Parathyroid adenoma (tissue), 2 donors: ENCODE data around the gene MUC2.

Experiments
- H2AFZ ChIP-seq: fragments of 300-600 bp; sonication (generic); one replicate; pipeline ENCODE4 v1.7.0; 2017; ENCODE audit warnings: antibody characterized with exemption, mild to moderate bottlenecking
- H3K27ac ChIP-seq: fragments of 300-600 bp; sonication (generic); one replicate; pipeline ENCODE4 v1.7.0; 2017
- H3K27me3 ChIP-seq: fragments of 300-600 bp; sonication (generic); one replicate; pipeline ENCODE4 v1.7.0; 2017; ENCODE audit warnings: low read length; ENCODE audit not compliant: control insufficient read depth, insufficient read depth
- H3K36me3 ChIP-seq: fragments of 300-600 bp; sonication (generic); one replicate; pipeline ENCODE4 v1.7.0; 2017; ENCODE audit warnings: low read length; ENCODE audit not compliant: control insufficient read depth, insufficient read depth
- H3K4me1 ChIP-seq: fragments of 300-600 bp; sonication (generic); one replicate; pipeline ENCODE4 v1.7.0; 2017; ENCODE audit warnings: control low read depth
- H3K4me2 ChIP-seq: fragments of 300-600 bp; sonication (generic); one replicate; pipeline ENCODE4 v1.7.0; 2017; ENCODE audit warnings: low read length
- H3K4me3 ChIP-seq: fragments of 300-600 bp; sonication (generic); one replicate; pipeline ENCODE4 v1.7.0; 2017; ENCODE audit warnings: low read depth, low read length
- H3K79me2 ChIP-seq: fragments of 300-600 bp; sonication (generic); one replicate; pipeline ENCODE4 v1.7.0; 2017; ENCODE audit warnings: control low read depth
- H3K9ac ChIP-seq: fragments of 300-600 bp; sonication (generic); one replicate; pipeline ENCODE4 v1.7.0; 2017; ENCODE audit warnings: mild to moderate bottlenecking
- H3K9me3 ChIP-seq: fragments of 300-600 bp; sonication (generic); one replicate; pipeline ENCODE4 v1.7.0; 2017; ENCODE audit warnings: low read length; ENCODE audit not compliant: control insufficient read depth
- CTCF ChIP-seq: fragments of 300-600 bp; sonication (generic); IDR thresholded peaks from one replicate; pipeline ENCODE4 v1.7.0; 2017; ENCODE audit warnings: antibody characterized with exemption, mild to moderate bottlenecking
- donor health status: primary hyperparathyroidism.

Gene MUC2

DNA sequence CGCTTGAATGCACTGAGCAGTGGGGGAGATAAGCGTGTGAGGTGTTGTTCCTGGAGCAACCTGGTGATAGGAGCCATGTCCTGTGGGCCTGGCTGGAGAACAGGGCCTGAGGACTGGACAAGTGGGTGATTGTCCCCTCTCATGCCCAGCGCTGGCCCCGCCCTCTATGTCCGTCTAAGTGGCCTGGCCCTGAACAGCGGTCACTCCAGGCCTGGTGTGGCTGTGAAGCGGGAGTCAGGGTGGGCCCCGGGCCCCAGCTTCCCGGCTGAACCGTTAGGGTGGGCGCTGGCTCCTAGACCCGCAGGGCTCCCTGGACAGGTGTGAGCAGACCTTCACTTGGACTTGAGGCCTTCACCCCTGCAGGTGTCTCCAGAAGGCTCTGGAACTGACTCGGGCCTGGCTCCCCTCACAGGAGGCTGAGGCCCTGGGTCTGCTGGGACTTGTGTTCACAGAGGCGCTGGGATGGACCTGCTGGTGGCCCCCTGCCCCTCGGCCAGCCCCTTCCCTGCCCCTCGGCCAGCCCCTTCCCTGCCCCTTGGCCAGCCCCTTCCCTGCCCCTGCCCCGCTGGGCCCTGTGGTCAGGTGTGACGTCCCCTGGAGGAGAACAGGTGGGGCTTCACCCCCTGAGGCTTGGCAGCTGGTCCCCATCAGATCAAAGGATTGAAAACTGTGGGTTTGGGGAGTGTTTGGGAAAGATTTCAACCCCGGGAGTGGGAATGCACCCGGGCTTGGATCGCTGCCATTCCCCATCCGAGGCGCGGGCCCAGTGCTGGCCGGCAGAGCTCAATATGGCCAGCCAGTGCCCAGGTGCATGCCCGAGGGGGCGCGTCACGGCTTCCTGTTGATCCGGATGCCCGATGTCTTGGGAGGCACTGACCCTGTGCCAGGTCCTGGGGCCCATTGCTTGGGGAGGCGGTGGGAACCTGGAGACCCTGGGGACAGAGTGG, 34.9 kb upstream of the MUC2 start:
- no peak for TF ChIP-seq CTCF
- Histone ChIP-seq H3K36me3 (no peaks in the 10 kb centered on the region), H3K4me1 (no peaks in the 10 kb centered on the region), H3K27ac (no peak overlapping the region), H3K9me3 (no peaks in the 10 kb centered on the region), H3K79me2 (no peaks in the 10 kb centered on the region), H3K4me3 (no peak overlapping the region), H3K9ac (no peak overlapping the region), H3K27me3 (no peaks in the 10 kb centered on the region), H2AFZ (no peak overlapping the region), H3K4me2 (no peak overlapping the region)

- Histone ChIP-seq H3K9me3 (no peaks in the 10 kb centered on the region), H3K27me3 (no peaks in the 10 kb centered on the region), H3K9ac (no peak overlapping the region), H3K4me2 (no peak overlapping the region), H3K36me3 (no peaks in the 10 kb centered on the region), H3K4me1 (no peaks in the 10 kb centered on the region), H3K79me2 (no peaks in the 10 kb centered on the region), H3K27ac (no peak overlapping the region), H2AFZ (no peak overlapping the region), H3K4me3 (no peak overlapping the region)
- TF ChIP-seq CTCF = no peak
These were observed 34.1 kb upstream of the MUC2 start for GRCh38 chr11:1040428-1041148.

GRCh38 chr11:1041149-1041467, 33.6 kb upstream of the MUC2 start:
- H2AFZ ChIP-seq = no peak overlapping the region
- H3K27me3 ChIP-seq = no peaks in the 10 kb centered on the region
- no peak overlapping the region for H3K4me3 ChIP-seq
- no peak overlapping the region for H3K4me2 ChIP-seq
- no peaks in the 10 kb centered on the region for H3K4me1 ChIP-seq
- no peaks in the 10 kb centered on the region for H3K9me3 ChIP-seq
- H3K27ac ChIP-seq = no peak overlapping the region
- no peaks in the 10 kb centered on the region for H3K36me3 ChIP-seq
- TF ChIP-seq CTCF = no peak
- H3K79me2 ChIP-seq = no peaks in the 10 kb centered on the region
- no peak overlapping the region for H3K9ac ChIP-seq

- H3K9me3 ChIP-seq = no peaks in the 10 kb centered on the region
- TF ChIP-seq CTCF = no peak
- no peak overlapping the region for H3K27ac ChIP-seq
- H3K4me1 ChIP-seq = no peaks in the 10 kb centered on the region
- H3K4me3 ChIP-seq = no peak overlapping the region
- no peak overlapping the region for H2AFZ ChIP-seq
- H3K9ac ChIP-seq = no peak overlapping the region
- no peaks in the 10 kb centered on the region for H3K27me3 ChIP-seq
- no peaks in the 10 kb centered on the region for H3K36me3 ChIP-seq
- H3K79me2 ChIP-seq = no peaks in the 10 kb centered on the region
- H3K4me2 ChIP-seq = no peak overlapping the region
These were observed 33.2 kb upstream of the MUC2 start for GRCh38 chr11:1041471-1041870.
